Stimulated activated CD8-positive, alpha-beta memory T cell treated with anti-CD3 and anti-CD28 coated beads, Interleukin-12 subunit alpha, Interleukin-12 subunit beta, amount 100 ng/mL, for 24 hours (primary cell): ENCODE results near the gene ZBED4.

Experiments used
- DNase-seq: peaks from one replicate; pipeline ENCODE4 v3.0.0-alpha.2; 2020; ENCODE audit errors: extremely low read depth

Gene ZBED4

GRCh38 chr22:49855251-49855911 lies 1.7 kb downstream of the ZBED4 start:
- no peak for DNase-seq

- DNase-seq = no peak
These were observed 2.7 kb downstream of the ZBED4 start for GRCh38 chr22:49856343-49856742.

- no peak for DNase-seq
These were observed 3.3 kb downstream of the ZBED4 start for GRCh38 chr22:49856766-49857618.

- DNase-seq = no peak
These were observed 5.2 kb downstream of the ZBED4 start for GRCh38 chr22:49858827-49859226.

- DNase-seq = no peak
These were observed 8.2 kb downstream of the ZBED4 start for GRCh38 chr22:49861642-49862495.

- no peak for DNase-seq
These were observed 8.8 kb downstream of the ZBED4 start for GRCh38 chr22:49862496-49862776.

- no peak for DNase-seq
These were observed 10.3 kb downstream of the ZBED4 start for GRCh38 chr22:49863931-49864330.

GRCh38 chr22:49865156-49865555 lies 11.5 kb downstream of the ZBED4 start:
- no peak for DNase-seq

- no peak for DNase-seq
These were observed 12.5 kb downstream of the ZBED4 start for GRCh38 chr22:49866134-49866533.

GRCh38 chr22:49866646-49867045 lies 13.0 kb downstream of the ZBED4 start:
- DNase-seq = no peak

- DNase-seq = no peak
These were observed 13.9 kb downstream of the ZBED4 start for GRCh38 chr22:49867303-49868265.

GRCh38 chr22:49869086-49869830 lies 15.6 kb downstream of the ZBED4 start:
- no peak for DNase-seq

- no peak for DNase-seq
These were observed 16.4 kb downstream of the ZBED4 start for GRCh38 chr22:49869845-49870712.

GRCh38 chr22:49871482-49871881 lies 17.8 kb downstream of the ZBED4 start:
- no peak for DNase-seq

- no peak for DNase-seq
These were observed 18.7 kb downstream of the ZBED4 start for GRCh38 chr22:49872347-49872746.

GRCh38 chr22:49873228-49873940 lies 19.7 kb downstream of the ZBED4 start:
- no peak for DNase-seq

GRCh38 chr22:49877642-49878041 lies 24.0 kb downstream of the ZBED4 start:
- no peak for DNase-seq

- no peak for DNase-seq
These were observed 24.6 kb downstream of the ZBED4 start for GRCh38 chr22:49878206-49878605.

GRCh38 chr22:49879871-49880270 lies 26.2 kb downstream of the ZBED4 start:
- no peak for DNase-seq
